ENCODE measurements around the gene MPZ. TPM values are rescaled to one million over a fixed set of nuclear protein-coding genes. Genes with fewer than 3 reads are reported as not detected.
A peak's percentile ranks its signal among the peaks of the same experiment; 100 is the strongest.

The MPZ gene
- total RNA-seq, 2 donors from 2014 or later = 5.5 to 8.5 TPM

- no peak overlapping the region for H3K27ac Mint-ChIP-seq
- ATAC-seq (replicated peaks in 1 of 2) (no peak), DNase-seq (no peak)
- H3K4me3 Mint-ChIP-seq = no peak overlapping the region
- no peaks in the 10 kb centered on the region for H3K27me3 Mint-ChIP-seq (ENCODE audit: low read depth)
- no peaks in the 10 kb centered on the region for H3K36me3 Mint-ChIP-seq (ENCODE audit: insufficient read depth in 2 of 2)
- H3K4me1 Mint-ChIP-seq (ENCODE audit: low read depth) = no peaks in the 10 kb centered on the region
- H3K9me3 Mint-ChIP-seq = no peaks in the 10 kb centered on the region
These were observed 24.2 kb downstream of the MPZ start for GRCh38 chr1:161285521-161285920.

GRCh38 chr1:161285113-161285512 lies 24.7 kb downstream of the MPZ start:
- H3K9me3 Mint-ChIP-seq = no peaks in the 10 kb centered on the region
- no peaks in the 10 kb centered on the region for H3K36me3 Mint-ChIP-seq (ENCODE audit: insufficient read depth in 2 of 2)
- DNase-seq (no peak), ATAC-seq (replicated peaks in 1 of 2) (no peak)
- no peaks in the 10 kb centered on the region for H3K4me1 Mint-ChIP-seq (ENCODE audit: low read depth)
- H3K27ac Mint-ChIP-seq = no peak overlapping the region
- H3K4me3 Mint-ChIP-seq = no peak overlapping the region
- no peaks in the 10 kb centered on the region for H3K27me3 Mint-ChIP-seq (ENCODE audit: low read depth)

- H3K4me3 Mint-ChIP-seq = no peak overlapping the region
- no peaks in the 10 kb centered on the region for H3K4me1 Mint-ChIP-seq (ENCODE audit: low read depth)
- no peak for DNase-seq
- no peaks in the 10 kb centered on the region for H3K27me3 Mint-ChIP-seq (ENCODE audit: low read depth)
- H3K27ac Mint-ChIP-seq = no peak overlapping the region
- H3K36me3 Mint-ChIP-seq (ENCODE audit: insufficient read depth in 2 of 2) = no peaks in the 10 kb centered on the region
- no peaks in the 10 kb centered on the region for H3K9me3 Mint-ChIP-seq
- ATAC-seq (replicated peaks in 1 of 2) = no peak
These were observed 26.8 kb downstream of the MPZ start for GRCh38 chr1:161282991-161283390.

GRCh38 chr1:161274874-161275273 lies 34.9 kb downstream of the MPZ start:
- no peak overlapping the region for H3K27ac Mint-ChIP-seq
- ATAC-seq (replicated peaks in 1 of 2) (no peak), DNase-seq (no peak)
- H3K4me3 Mint-ChIP-seq = no peak overlapping the region
- H3K4me1 Mint-ChIP-seq (ENCODE audit: low read depth) = no peaks in the 10 kb centered on the region
- no peaks in the 10 kb centered on the region for H3K36me3 Mint-ChIP-seq (ENCODE audit: insufficient read depth in 2 of 2)
- no peaks in the 10 kb centered on the region for H3K9me3 Mint-ChIP-seq
- H3K27me3 Mint-ChIP-seq (ENCODE audit: low read depth) = peaks cover 17% of the 10 kb centered on the region

GRCh38 chr1:161273402-161273801 lies 36.4 kb downstream of the MPZ start:
- Mint-ChIP-seq H3K27ac (no peak overlapping the region), H3K27me3 (ENCODE audit: low read depth) (peaks cover 17% of the 10 kb centered on the region), H3K9me3 (no peaks in the 10 kb centered on the region), H3K4me3 (no peak overlapping the region), H3K4me1 (ENCODE audit: low read depth) (no peaks in the 10 kb centered on the region), H3K36me3 (ENCODE audit: insufficient read depth in 2 of 2) (no peaks in the 10 kb centered on the region)
- ATAC-seq (replicated peaks in 1 of 2) = no peak
- no peak for DNase-seq

- DNase-seq (no peak), ATAC-seq (replicated peaks in 1 of 2) (no peak)
- H3K4me3 Mint-ChIP-seq = no peak overlapping the region
- no peak overlapping the region for H3K27ac Mint-ChIP-seq
- H3K27me3 Mint-ChIP-seq (ENCODE audit: low read depth) = peaks cover 4% of the 10 kb centered on the region
- no peaks in the 10 kb centered on the region for H3K4me1 Mint-ChIP-seq (ENCODE audit: low read depth)
- H3K9me3 Mint-ChIP-seq = no peaks in the 10 kb centered on the region
- H3K36me3 Mint-ChIP-seq (ENCODE audit: insufficient read depth in 2 of 2) = no peaks in the 10 kb centered on the region
These were observed 42.4 kb downstream of the MPZ start for GRCh38 chr1:161267321-161267720.

- no peaks in the 10 kb centered on the region for H3K9me3 Mint-ChIP-seq
- no peak for ATAC-seq (replicated peaks in 1 of 2)
- H3K27me3 Mint-ChIP-seq (ENCODE audit: low read depth) = peaks cover 5% of the 10 kb centered on the region
- H3K27ac Mint-ChIP-seq = no peak overlapping the region
- DNase-seq = no peak
- no peak overlapping the region for H3K4me3 Mint-ChIP-seq
- H3K4me1 Mint-ChIP-seq (ENCODE audit: low read depth) = no peaks in the 10 kb centered on the region
- no peaks in the 10 kb centered on the region for H3K36me3 Mint-ChIP-seq (ENCODE audit: insufficient read depth in 2 of 2)
These were observed 42.9 kb downstream of the MPZ start for GRCh38 chr1:161266836-161267235.

- DNase-seq (no peak), ATAC-seq (replicated peaks in 1 of 2) (no peak)
- Mint-ChIP-seq H3K27me3 (ENCODE audit: low read depth) (peaks cover 8% of the 10 kb centered on the region), H3K4me1 (ENCODE audit: low read depth) (no peaks in the 10 kb centered on the region), H3K36me3 (ENCODE audit: insufficient read depth in 2 of 2) (no peaks in the 10 kb centered on the region), H3K4me3 (no peak overlapping the region), H3K9me3 (no peaks in the 10 kb centered on the region), H3K27ac (no peak overlapping the region)
These were observed 43.6 kb downstream of the MPZ start for GRCh38 chr1:161266202-161266601.

GRCh38 chr1:161265305-161265704 lies 44.5 kb downstream of the MPZ start:
- peaks cover 17% of the 10 kb centered on the region for H3K27me3 Mint-ChIP-seq (ENCODE audit: low read depth)
- H3K27ac Mint-ChIP-seq = no peak overlapping the region
- no peak overlapping the region for H3K4me3 Mint-ChIP-seq
- peaks cover 5% of the 10 kb centered on the region for H3K4me1 Mint-ChIP-seq (ENCODE audit: low read depth)
- DNase-seq = no peak
- ATAC-seq (replicated peaks in 1 of 2) = no peak
- no peaks in the 10 kb centered on the region for H3K9me3 Mint-ChIP-seq
- H3K36me3 Mint-ChIP-seq (ENCODE audit: insufficient read depth in 2 of 2) = no peaks in the 10 kb centered on the region

- Mint-ChIP-seq H3K27me3 (ENCODE audit: low read depth) (peaks cover 51% of the 10 kb centered on the region), H3K36me3 (ENCODE audit: insufficient read depth in 2 of 2) (peaks cover 12 to 17% of the 10 kb centered on the region in 2 donors), H3K4me3 (no peak overlapping the region), H3K9me3 (peaks cover 6 to 11% of the 10 kb centered on the region in 2 donors), H3K27ac (no peak overlapping the region), H3K4me1 (ENCODE audit: low read depth) (peaks cover 25% of the 10 kb centered on the region)
- no peak for ATAC-seq (replicated peaks in 1 of 2)
- DNase-seq = no peak
These were observed 48.2 kb downstream of the MPZ start for GRCh38 chr1:161261261-161262235.

GRCh38 chr1:161260376-161261260 lies 49.1 kb downstream of the MPZ start:
- Mint-ChIP-seq H3K4me1 (ENCODE audit: low read depth) (peaks cover 25% of the 10 kb centered on the region), H3K9me3 (peaks cover 6 to 11% of the 10 kb centered on the region in 2 donors), H3K4me3 (no peak overlapping the region), H3K27ac (no peak overlapping the region), H3K36me3 (ENCODE audit: insufficient read depth in 2 of 2) (peaks cover 14 to 19% of the 10 kb centered on the region in 2 donors), H3K27me3 (ENCODE audit: low read depth) (peaks cover 56% of the 10 kb centered on the region)
- ATAC-seq (replicated peaks in 1 of 2) (no peak), DNase-seq (no peak)

GRCh38 chr1:161259765-161260164 lies 50.0 kb downstream of the MPZ start:
- H3K9me3 Mint-ChIP-seq = peaks cover 6 to 11% of the 10 kb centered on the region in 2 donors
- ATAC-seq (replicated peaks in 1 of 2) = no peak
- H3K27ac Mint-ChIP-seq = no peak overlapping the region
- no peak for DNase-seq
- peak overlapping the region; percentile 57 to 84 for H3K4me3 Mint-ChIP-seq
- H3K4me1 Mint-ChIP-seq (ENCODE audit: low read depth) = peaks cover 25% of the 10 kb centered on the region
- H3K27me3 Mint-ChIP-seq (ENCODE audit: low read depth) = peaks cover 61% of the 10 kb centered on the region
- H3K36me3 Mint-ChIP-seq (ENCODE audit: insufficient read depth in 2 of 2) = peaks cover 16 to 20% of the 10 kb centered on the region in 2 donors

GRCh38 chr1:161259345-161259702 lies 50.4 kb downstream of the MPZ start:
- Mint-ChIP-seq H3K27me3 (ENCODE audit: low read depth) (peaks cover 61% of the 10 kb centered on the region), H3K4me3 (peak overlapping the region; percentile 57 to 84), H3K27ac (no peak overlapping the region), H3K4me1 (ENCODE audit: low read depth) (peaks cover 25% of the 10 kb centered on the region), H3K36me3 (ENCODE audit: insufficient read depth in 2 of 2) (peaks cover 16 to 20% of the 10 kb centered on the region in 2 donors), H3K9me3 (peaks cover 6 to 11% of the 10 kb centered on the region in 2 donors)
- ATAC-seq (replicated peaks in 1 of 2) (no peak), DNase-seq (no peak)

All from activated T-cell treated with anti-CD3 and anti-CD28 coated beads, Interleukin-2, amount 50 U/mL, for 72 hours (primary cell).